Panc1 (cell line): ENCODE results near the gene GRSF1. TPM values are rescaled to one million over a fixed set of nuclear protein-coding genes. Genes with fewer than 3 reads are reported as not detected.

ENCODE experiments used
- ATAC-seq: fragments of 200-7000 bp; cut with Tn5 transposase; 2 replicates; pipeline ENCODE4 v1.9.1; 2020; ENCODE audit warnings: mild to moderate bottlenecking, moderate library complexity
- BruUV-seq: library from RNA; stranded (reverse); fragments of 400-500 nt; replicated peaks from 2 replicates; lab custom pipeline; 2021; lab: Mats Ljungman, UMichigan
- CTCF ChIA-PET: fragments of 300-600 bp; sonication (Branson Sonifier 250); formaldehyde crosslinking; loops from one replicate; lab custom pipeline; 2022; ENCODE audit warnings: antibody characterized with exemption; lab: Charles Lee
- POLR2A ChIA-PET: fragments of 300-600 bp; sonication (Branson Sonifier 250); formaldehyde crosslinking; loops from one replicate; lab custom pipeline; 2022; ENCODE audit warnings: antibody characterized with exemption; lab: Charles Lee
- DNase-seq: peaks from one replicate; pipeline ENCODE4 v3.0.0-alpha.2; 2010; ENCODE audit warnings: low read depth, low spot score
- H3K27ac ChIP-seq: 2 replicates; pipeline ENCODE4 v1.5.1; 2011; ENCODE audit warnings: mild to moderate bottlenecking, low read length, inconsistent platforms
- H3K27me3 ChIP-seq: fragments of 200-500 bp; sonication (Bioruptor generic); 2 replicates; pipeline ENCODE4 v1.6.0; 2014; ENCODE audit warnings: low read length, inconsistent platforms; ENCODE audit not compliant: control insufficient read depth, insufficient read depth
- H3K36me3 ChIP-seq: fragments of 200-500 bp; sonication (Bioruptor generic); 2 replicates; pipeline ENCODE4 v1.5.1; 2014; ENCODE audit warnings: inconsistent platforms, mild to moderate bottlenecking, low read length, moderate library complexity; ENCODE audit not compliant: control insufficient read depth, insufficient read depth
- H3K4me1 ChIP-seq: 2 replicates; pipeline ENCODE4 v1.5.1; 2011; ENCODE audit warnings: inconsistent platforms, mild to moderate bottlenecking, low read length, moderate library complexity; ENCODE audit not compliant: control insufficient read depth, insufficient read depth
- H3K4me3 ChIP-seq, 2 experiments: 2 replicates each; pipeline ENCODE4 v1.5.1; 2011 to 2012; ENCODE audit warnings: low read depth in 2 of 2, low read length in 2 of 2, mild to moderate bottlenecking in 2 of 2, inconsistent platforms in 1 of 2, moderate library complexity in 1 of 2
- H3K9me3 ChIP-seq: fragments of 200-500 bp; sonication (Bioruptor generic); 2 replicates; pipeline ENCODE4 v1.5.1; 2014; ENCODE audit warnings: low read depth, mild to moderate bottlenecking, inconsistent platforms, low read length, moderate library complexity; ENCODE audit not compliant: control insufficient read depth, insufficient read depth
- CTCF ChIP-seq: fragments of 450-650 bp; IDR thresholded peaks from 2 replicates; pipeline ENCODE4 v1.5.1; 2017; ENCODE audit warnings: mild to moderate bottlenecking
- POLR2AphosphoS5 ChIP-seq: IDR thresholded peaks from 2 replicates; pipeline ENCODE4 v1.6.1; 2012; ENCODE audit warnings: mild to moderate bottlenecking, low read depth, low read length, moderate library complexity
- REST ChIP-seq, 2 experiments: IDR thresholded peaks; 2 replicates each; pipeline ENCODE4 v1.6.1; 2011 to 2012; ENCODE audit warnings: low read depth in 2 of 2, control low read depth in 1 of 2, low read length in 1 of 2, mild to moderate bottlenecking in 1 of 2, moderate library complexity in 1 of 2; ENCODE audit not compliant: insufficient read depth in 1 of 2
- SIN3A ChIP-seq: IDR thresholded peaks from 2 replicates; pipeline ENCODE4 v1.6.1; 2012; ENCODE audit warnings: low read depth, mild to moderate bottlenecking, low read length, moderate library complexity, borderline replicate concordance; ENCODE audit not compliant: insufficient read depth
- TCF7L2 ChIP-seq: IDR thresholded peaks from 2 replicates; pipeline ENCODE4 v1.6.1; 2011; ENCODE audit warnings: mild to moderate bottlenecking, low read depth, low read length, inconsistent platforms
- in situ Hi-C: cut with HindIII; loops from 2 replicates; pipeline ENCODE4 v1.10.0; 2016; ENCODE audit warnings: low sequenced_read_pairs, low pct_unique_long_range_greater_than_20kb
- intact Hi-C: fragments of 100-400 bp; cut with micrococcal nuclease; formaldehyde crosslinking; loops from one replicate; pipeline ENCODE4 v1.10.0; 2022; ENCODE audit not compliant: unreplicated experiment
- total RNA-seq: library from RNA; stranded (reverse); gene quantifications from one replicate; pipeline ENCODE4 v1.2.1, GENCODE V29; 2021; ENCODE audit not compliant: unreplicated experiment

The GRSF1 gene
- total RNA-seq, 1 experiment from 2014 or later: 59.9 TPM

- no TSS peak for BruUV-seq
- CTCF ChIA-PET: no interaction called here
These were observed 19.4 kb upstream of the GRSF1 start for GRCh38 chr4:70859066-70859465.

GRCh38 chr4:70858454-70858853, 18.8 kb upstream of the GRSF1 start:
- Histone ChIP-seq H3K4me1 (no peaks in the 10 kb centered on the region), H3K27ac (no peak overlapping the region), H3K36me3 (no peaks in the 10 kb centered on the region), H3K27me3 (no peaks in the 10 kb centered on the region), H3K9me3 (no peaks in the 10 kb centered on the region), H3K4me3 (no peak overlapping the region)
- POLR2A ChIA-PET: no interaction called here
- BruUV-seq: no TSS peak
- TF ChIP-seq TCF7L2 (no peak), POLR2AphosphoS5 (no peak), REST (IDR thresholded peaks at IDR 0.05; ENCODE audit: insufficient read depth in 1 of 2, low read depth in 2 of 2, low read length in 1 of 2) (no peak), CTCF (no peak), SIN3A (no peak)
- no peak for DNase-seq
- in situ Hi-C loops (no loop called here), intact Hi-C loops (no loop called here)
- ATAC-seq: no peak
- CTCF ChIA-PET: no interaction called here

More at GRCh38 chr4:70859066-70859465, 19.4 kb upstream of the GRSF1 start:
- no peak for DNase-seq
- no peak overlapping the region for H3K27ac ChIP-seq
- POLR2A ChIA-PET: no interaction called here
- H3K27me3 ChIP-seq: no peaks in the 10 kb centered on the region
- no peak for TF ChIP-seq TCF7L2
- TF ChIP-seq REST (IDR thresholded peaks at IDR 0.05; ENCODE audit: insufficient read depth in 1 of 2, low read depth in 2 of 2, low read length in 1 of 2): no peak
- no peak for TF ChIP-seq SIN3A
- TF ChIP-seq CTCF: no peak
- TF ChIP-seq POLR2AphosphoS5: no peak
- no peak overlapping the region for H3K4me3 ChIP-seq
- no peak for ATAC-seq
- no peaks in the 10 kb centered on the region for H3K9me3 ChIP-seq
- H3K4me1 ChIP-seq: no peaks in the 10 kb centered on the region
- H3K36me3 ChIP-seq: no peaks in the 10 kb centered on the region
- intact Hi-C loops (no loop called here), in situ Hi-C loops (no loop called here)
